Measurements from ENCODE around the gene GGTLC3. TPM values are rescaled to one million over a fixed set of nuclear protein-coding genes. Genes with fewer than 3 reads are reported as not detected.
"Not testable (repeated sequence)": the region's sequence is repeated elsewhere in the genome, so short reads cannot be mapped to it uniquely, and the experiment has no call there.

Gene GGTLC3
- not detected in 2 replicates for total RNA-seq (2014; rRNA removed; shearing (Covaris generic); ENCODE audit: low replicate concordance)

DNA sequence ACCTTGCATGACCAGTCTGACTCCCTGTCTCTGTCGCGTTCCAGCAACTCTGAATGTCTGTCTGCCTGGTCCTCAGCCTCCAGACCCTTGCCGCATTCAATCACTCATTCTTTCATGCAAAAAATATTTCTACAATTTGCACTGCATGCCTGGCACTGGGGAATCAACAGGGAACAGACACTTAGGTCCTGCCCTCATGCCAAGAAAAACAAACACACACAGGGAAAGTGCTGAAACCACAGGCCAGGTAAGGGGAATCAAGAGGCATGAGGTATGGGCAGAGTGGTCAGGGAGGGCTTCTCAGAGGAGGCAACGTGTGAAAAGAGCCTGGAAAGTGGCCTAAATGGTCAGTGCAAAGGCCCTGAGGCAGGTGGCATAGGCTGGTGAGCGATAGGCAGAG is at the start of gene GGTLC3:
Gene GGTLC3, minus strand, starts transcription at position 101 of the 400 bp plus-strand sequence. CDS start 264 bp downstream, outside the sequence.
- H3K4me2 ChIP-seq (ENCODE audit: low read depth, low read length, poor library complexity, severe bottlenecking); H3K27me3 ChIP-seq (ENCODE audit: low read length); DNase-seq; H3K9me2 ChIP-seq (replicated peaks; ENCODE audit: insufficient read depth, low read length); H3K36me3 ChIP-seq (ENCODE audit: insufficient read depth, low read length); H3K9ac ChIP-seq (ENCODE audit: low read length); H3K4me1 ChIP-seq (ENCODE audit: low read length); H3K79me2 ChIP-seq (ENCODE audit: low read length); H4K20me1 ChIP-seq (ENCODE audit: insufficient read depth, low read depth, low read length); H3K4me3 ChIP-seq (ENCODE audit: low read length); H2AFZ ChIP-seq (ENCODE audit: low read length); H3K27ac ChIP-seq (ENCODE audit: low read length); H3K9me3 ChIP-seq (ENCODE audit: low read length): not testable (repeated sequence)

- H3K4me2 ChIP-seq (ENCODE audit: low read depth, low read length, poor library complexity, severe bottlenecking); H4K20me1 ChIP-seq (ENCODE audit: insufficient read depth, low read depth, low read length); H3K36me3 ChIP-seq (ENCODE audit: insufficient read depth, low read length); H2AFZ ChIP-seq (ENCODE audit: low read length); H3K4me1 ChIP-seq (ENCODE audit: low read length); H3K27ac ChIP-seq (ENCODE audit: low read length); H3K9me3 ChIP-seq (ENCODE audit: low read length); H3K27me3 ChIP-seq (ENCODE audit: low read length); H3K79me2 ChIP-seq (ENCODE audit: low read length); H3K4me3 ChIP-seq (ENCODE audit: low read length); H3K9me2 ChIP-seq (replicated peaks; ENCODE audit: insufficient read depth, low read length); H3K9ac ChIP-seq (ENCODE audit: low read length); DNase-seq: not testable (repeated sequence)
Measured at GRCh38 chr22:18560099-18560974, 42.4 kb upstream of the GGTLC3 start.

DNA sequence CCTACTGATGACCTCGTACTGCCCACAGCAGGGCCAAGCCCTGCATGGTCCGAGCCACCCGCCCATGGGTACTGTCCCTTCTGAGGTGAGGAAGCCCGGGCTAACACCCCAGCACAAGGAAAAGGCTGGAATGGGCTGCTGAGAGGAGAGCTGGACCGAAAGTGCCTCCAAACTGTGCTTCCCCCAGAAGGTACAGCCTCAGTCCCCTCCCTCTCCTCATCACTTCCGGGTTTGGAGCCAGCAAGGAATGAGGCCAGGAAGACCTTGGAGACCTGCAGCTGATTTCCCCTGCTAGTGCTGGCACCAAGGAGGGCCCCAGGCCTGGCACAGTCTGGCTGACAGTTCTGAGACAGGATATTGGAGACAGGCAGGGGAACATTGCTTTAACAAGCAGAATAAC is 41.0 kb upstream of the GGTLC3 start:
- H3K9ac ChIP-seq (ENCODE audit: low read length); H3K9me3 ChIP-seq (ENCODE audit: low read length); DNase-seq; H3K4me2 ChIP-seq (ENCODE audit: low read depth, low read length, poor library complexity, severe bottlenecking); H3K36me3 ChIP-seq (ENCODE audit: insufficient read depth, low read length); H3K9me2 ChIP-seq (replicated peaks; ENCODE audit: insufficient read depth, low read length); H2AFZ ChIP-seq (ENCODE audit: low read length); H4K20me1 ChIP-seq (ENCODE audit: insufficient read depth, low read depth, low read length); H3K4me3 ChIP-seq (ENCODE audit: low read length); H3K79me2 ChIP-seq (ENCODE audit: low read length); H3K27me3 ChIP-seq (ENCODE audit: low read length); H3K27ac ChIP-seq (ENCODE audit: low read length); H3K4me1 ChIP-seq (ENCODE audit: low read length): not testable (repeated sequence)

DNA sequence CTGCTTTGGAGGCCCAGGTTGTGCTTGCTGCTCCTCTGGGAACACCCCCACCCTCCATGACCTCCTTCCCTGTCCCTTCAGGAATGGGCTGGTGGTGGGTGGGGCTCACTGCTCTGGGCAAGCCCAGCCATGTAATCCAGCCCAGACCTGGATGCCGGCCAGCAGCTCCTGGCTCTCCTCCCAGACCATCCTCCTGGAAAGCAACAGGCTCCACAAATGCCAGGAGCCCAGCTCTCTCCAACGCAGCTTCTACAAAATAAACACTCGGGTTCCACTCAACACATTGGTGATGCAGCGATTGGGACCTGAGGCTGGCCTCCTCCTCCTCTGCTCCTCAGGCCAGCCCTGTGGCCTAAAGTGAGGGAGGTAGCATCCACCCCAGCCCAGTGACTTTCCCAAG is 40.6 kb upstream of the GGTLC3 start:
- H3K27ac ChIP-seq (ENCODE audit: low read length); H3K4me3 ChIP-seq (ENCODE audit: low read length); H3K9ac ChIP-seq (ENCODE audit: low read length); H2AFZ ChIP-seq (ENCODE audit: low read length); H3K9me3 ChIP-seq (ENCODE audit: low read length); H4K20me1 ChIP-seq (ENCODE audit: insufficient read depth, low read depth, low read length); H3K9me2 ChIP-seq (replicated peaks; ENCODE audit: insufficient read depth, low read length); DNase-seq; H3K27me3 ChIP-seq (ENCODE audit: low read length); H3K36me3 ChIP-seq (ENCODE audit: insufficient read depth, low read length); H3K79me2 ChIP-seq (ENCODE audit: low read length); H3K4me2 ChIP-seq (ENCODE audit: low read depth, low read length, poor library complexity, severe bottlenecking); H3K4me1 ChIP-seq (ENCODE audit: low read length): not testable (repeated sequence)

DNA sequence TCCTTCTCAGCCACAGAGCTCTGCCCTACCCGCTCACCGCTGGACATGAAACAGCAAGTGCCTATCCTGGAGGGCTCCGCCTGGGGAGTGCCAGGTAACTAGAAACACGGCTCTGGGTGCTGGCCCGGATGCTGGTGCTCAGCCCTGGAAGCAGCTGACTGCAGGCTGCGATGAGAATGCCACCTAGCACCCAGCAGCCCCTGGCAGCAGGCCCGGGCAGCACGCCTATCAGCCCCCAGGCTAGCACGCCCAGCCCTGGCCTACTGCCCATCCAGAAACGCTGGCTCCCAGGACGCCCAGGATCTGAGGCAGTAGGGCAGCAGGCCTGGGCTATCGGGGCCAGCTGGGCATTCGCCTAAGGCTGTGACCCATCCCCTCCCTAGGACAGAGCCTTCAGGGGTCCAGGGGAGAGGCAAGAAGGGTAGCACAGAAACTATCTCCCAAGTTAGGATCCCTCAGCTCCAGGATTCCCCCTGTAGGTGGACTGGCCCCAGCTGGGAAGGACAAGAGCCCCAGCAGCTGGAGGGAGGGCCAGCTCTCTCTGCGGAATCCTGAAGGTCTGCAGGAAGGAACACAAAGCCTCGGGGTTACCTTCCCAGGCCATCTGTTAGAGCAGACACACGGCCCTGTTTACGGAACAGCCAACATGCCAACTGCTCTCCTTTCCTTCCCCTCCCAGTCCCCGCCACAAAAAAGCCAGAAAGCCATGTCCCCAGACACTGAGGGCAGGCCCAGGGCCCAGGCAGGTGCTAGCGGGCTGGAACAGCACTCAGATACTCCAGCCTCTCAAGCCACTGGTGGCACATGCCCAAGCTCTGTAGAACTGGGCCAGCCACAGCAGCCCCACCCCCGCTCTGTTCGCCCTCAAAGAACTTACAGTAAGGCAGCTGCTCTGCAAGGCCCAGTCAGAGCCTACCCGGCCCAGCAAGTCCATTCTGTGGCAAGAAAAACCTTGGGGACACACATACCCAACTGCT is 36.6 kb upstream of the GGTLC3 start:
- H4K20me1 ChIP-seq (ENCODE audit: insufficient read depth, low read depth, low read length); H3K9me3 ChIP-seq (ENCODE audit: low read length); H3K27me3 ChIP-seq (ENCODE audit: low read length); H3K4me1 ChIP-seq (ENCODE audit: low read length); H3K36me3 ChIP-seq (ENCODE audit: insufficient read depth, low read length); H3K79me2 ChIP-seq (ENCODE audit: low read length); H3K9me2 ChIP-seq (replicated peaks; ENCODE audit: insufficient read depth, low read length); H3K27ac ChIP-seq (ENCODE audit: low read length); DNase-seq; H3K4me2 ChIP-seq (ENCODE audit: low read depth, low read length, poor library complexity, severe bottlenecking); H3K4me3 ChIP-seq (ENCODE audit: low read length); H3K9ac ChIP-seq (ENCODE audit: low read length); H2AFZ ChIP-seq (ENCODE audit: low read length): not testable (repeated sequence)

DNA sequence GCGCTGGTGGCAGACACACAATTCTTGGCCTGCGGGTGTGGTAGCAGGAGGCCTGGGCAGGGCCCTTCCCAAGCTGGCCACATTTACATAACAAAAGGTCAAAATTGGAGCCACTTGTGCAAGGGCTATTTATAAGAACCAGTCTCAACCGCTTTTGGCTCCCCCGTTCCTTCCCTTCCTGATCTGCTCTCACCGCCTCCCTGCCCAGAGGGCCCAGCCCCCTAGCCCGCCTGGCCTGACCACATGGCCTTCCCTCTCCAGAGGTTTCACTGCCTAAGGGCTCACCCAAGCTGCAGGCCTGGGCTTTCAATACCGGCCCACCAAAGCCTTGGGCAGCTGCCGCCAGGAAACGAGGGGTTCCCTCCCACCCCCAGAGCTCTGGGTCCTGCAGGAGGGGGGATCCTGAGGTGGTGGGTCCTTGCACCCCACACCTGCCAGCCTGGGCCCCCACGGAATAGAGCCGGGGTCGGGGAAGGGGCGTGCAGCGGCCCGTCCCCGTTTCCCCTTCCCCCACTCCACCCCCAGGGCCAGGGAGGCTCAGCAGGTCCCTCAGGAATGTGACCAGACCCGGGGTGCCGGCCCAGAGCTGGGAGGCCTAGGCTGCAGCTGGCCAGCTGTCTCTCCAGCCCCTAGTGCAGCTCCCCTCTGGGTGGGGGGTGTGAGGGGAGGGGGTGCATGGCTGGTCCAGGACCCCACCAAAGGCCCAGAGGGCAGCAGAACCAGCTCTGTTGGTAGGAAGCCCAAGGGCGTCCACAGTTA is 35.1 kb upstream of the GGTLC3 start:
- not testable (repeated sequence) for H3K9me3 ChIP-seq (ENCODE audit: low read length); H3K27ac ChIP-seq (ENCODE audit: low read length); DNase-seq; H3K4me2 ChIP-seq (ENCODE audit: low read depth, low read length, poor library complexity, severe bottlenecking); H3K9ac ChIP-seq (ENCODE audit: low read length); H3K4me3 ChIP-seq (ENCODE audit: low read length); H3K9me2 ChIP-seq (replicated peaks; ENCODE audit: insufficient read depth, low read length); H3K36me3 ChIP-seq (ENCODE audit: insufficient read depth, low read length); H3K4me1 ChIP-seq (ENCODE audit: low read length); H2AFZ ChIP-seq (ENCODE audit: low read length); H3K27me3 ChIP-seq (ENCODE audit: low read length); H3K79me2 ChIP-seq (ENCODE audit: low read length); H4K20me1 ChIP-seq (ENCODE audit: insufficient read depth, low read depth, low read length)

GRCh38 chr22:18551046-18551445 is 33.1 kb upstream of the GGTLC3 start:
- H4K20me1 ChIP-seq (ENCODE audit: insufficient read depth, low read depth, low read length); H3K9ac ChIP-seq (ENCODE audit: low read length); DNase-seq; H3K79me2 ChIP-seq (ENCODE audit: low read length); H3K9me3 ChIP-seq (ENCODE audit: low read length); H3K27ac ChIP-seq (ENCODE audit: low read length); H3K4me2 ChIP-seq (ENCODE audit: low read depth, low read length, poor library complexity, severe bottlenecking); H3K9me2 ChIP-seq (replicated peaks; ENCODE audit: insufficient read depth, low read length); H3K36me3 ChIP-seq (ENCODE audit: insufficient read depth, low read length); H3K4me1 ChIP-seq (ENCODE audit: low read length); H3K4me3 ChIP-seq (ENCODE audit: low read length); H2AFZ ChIP-seq (ENCODE audit: low read length); H3K27me3 ChIP-seq (ENCODE audit: low read length): not testable (repeated sequence)
